ENCODE data around the gene NSG2.
"Not testable (repeated sequence)": the region's sequence is repeated elsewhere in the genome, so short reads cannot be mapped to it uniquely, and the experiment has no call there.

NSG2 gene

DNA sequence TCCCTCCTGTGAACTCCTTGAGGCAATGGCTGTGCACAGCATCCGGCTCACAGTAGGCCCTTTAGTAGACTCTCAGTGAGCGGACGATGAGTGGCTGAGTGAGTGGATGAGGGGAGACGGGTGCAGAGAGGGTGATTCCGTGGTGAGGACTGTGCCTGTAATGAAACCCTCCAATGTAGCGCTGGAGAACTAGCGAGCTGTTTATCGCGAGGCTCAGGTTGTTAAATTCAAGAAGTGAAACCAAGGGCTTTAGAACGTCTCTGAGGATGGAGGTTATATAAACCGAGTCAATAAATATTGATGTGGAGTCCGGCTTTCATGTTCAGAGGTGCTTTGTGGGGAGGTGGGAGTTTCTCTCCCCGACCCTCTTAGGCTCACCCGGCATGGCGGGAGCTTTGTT lies 53.2 kb downstream of the NSG2 start:
- H3K4me3 ChIP-seq (ENCODE audit: low read depth, low read length, poor library complexity, severe bottlenecking), result no peak overlapping the region
- no peak overlapping the region for H3K9ac ChIP-seq (ENCODE audit: low read length)
- H3K4me2 ChIP-seq (ENCODE audit: low read length), result peak overlapping the region; percentile 18; the same call in 1 of the 2 replicates
- H4K20me1 ChIP-seq (ENCODE audit: insufficient read depth, low read length), result no peaks in the 10 kb centered on the region
- no peaks in the 10 kb centered on the region for H3K9me3 ChIP-seq (ENCODE audit: low read length)
- H3K27me3 ChIP-seq (ENCODE audit: insufficient read depth, low read length), result no peaks in the 10 kb centered on the region
- no peak overlapping the region for H3K27ac ChIP-seq (ENCODE audit: low read depth, low read length, poor library complexity, severe bottlenecking)
- peaks cover 3% of the 10 kb centered on the region for H3K4me1 ChIP-seq (ENCODE audit: insufficient read depth, low read length, severe bottlenecking)
- no peaks in the 10 kb centered on the region for H3K9me2 ChIP-seq (ENCODE audit: low read depth, low read length)
- no peak for TF ChIP-seq EZH2 (IDR thresholded peaks at IDR 0.05; ENCODE audit: borderline replicate concordance, low read length)
- TF ChIP-seq, protein P1, sequence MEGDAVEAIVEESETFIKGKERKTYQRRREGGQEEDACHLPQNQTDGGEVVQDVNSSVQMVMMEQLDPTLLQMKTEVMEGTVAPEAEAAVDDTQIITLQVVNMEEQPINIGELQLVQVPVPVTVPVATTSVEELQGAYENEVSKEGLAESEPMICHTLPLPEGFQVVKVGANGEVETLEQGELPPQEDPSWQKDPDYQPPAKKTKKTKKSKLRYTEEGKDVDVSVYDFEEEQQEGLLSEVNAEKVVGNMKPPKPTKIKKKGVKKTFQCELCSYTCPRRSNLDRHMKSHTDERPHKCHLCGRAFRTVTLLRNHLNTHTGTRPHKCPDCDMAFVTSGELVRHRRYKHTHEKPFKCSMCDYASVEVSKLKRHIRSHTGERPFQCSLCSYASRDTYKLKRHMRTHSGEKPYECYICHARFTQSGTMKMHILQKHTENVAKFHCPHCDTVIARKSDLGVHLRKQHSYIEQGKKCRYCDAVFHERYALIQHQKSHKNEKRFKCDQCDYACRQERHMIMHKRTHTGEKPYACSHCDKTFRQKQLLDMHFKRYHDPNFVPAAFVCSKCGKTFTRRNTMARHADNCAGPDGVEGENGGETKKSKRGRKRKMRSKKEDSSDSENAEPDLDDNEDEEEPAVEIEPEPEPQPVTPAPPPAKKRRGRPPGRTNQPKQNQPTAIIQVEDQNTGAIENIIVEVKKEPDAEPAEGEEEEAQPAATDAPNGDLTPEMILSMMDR (IDR thresholded peaks at IDR 0.05; ENCODE audit: low read length), result no peak
- no peaks in the 10 kb centered on the region for H3K79me2 ChIP-seq (ENCODE audit: insufficient read depth, low read length)
- H3K36me3 ChIP-seq (ENCODE audit: insufficient read depth, low read length), result no peaks in the 10 kb centered on the region
- no peaks in the 10 kb centered on the region for H3F3A ChIP-seq (ENCODE audit: insufficient read depth, low read length)
- H2AFZ ChIP-seq (ENCODE audit: low read length), result no peak overlapping the region

DNA sequence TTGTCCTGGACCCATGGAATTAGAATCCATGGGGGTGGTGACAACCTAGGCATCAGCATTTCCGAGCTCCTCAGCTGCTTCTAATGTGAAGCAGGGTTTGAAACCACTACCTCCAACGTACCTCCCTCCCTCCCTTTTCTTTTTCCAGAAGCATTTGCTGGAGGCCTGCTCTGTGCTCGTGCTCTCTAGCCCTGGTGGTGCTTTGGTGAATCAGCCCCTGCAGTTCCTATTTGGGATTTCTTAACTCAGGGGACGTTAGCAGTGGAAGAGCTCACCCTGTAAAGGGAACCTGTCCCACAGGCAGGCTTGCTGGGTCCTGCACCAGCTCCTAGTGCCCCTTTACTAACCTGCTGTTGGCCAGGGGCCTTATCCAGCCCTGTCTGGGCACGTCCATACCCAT lies 55.0 kb downstream of the NSG2 start:
- H2AFZ ChIP-seq (ENCODE audit: low read length), result no peak overlapping the region
- H3K9me3 ChIP-seq (ENCODE audit: low read length), result no peaks in the 10 kb centered on the region
- H4K20me1 ChIP-seq (ENCODE audit: insufficient read depth, low read length), result no peaks in the 10 kb centered on the region
- H3K27me3 ChIP-seq (ENCODE audit: insufficient read depth, low read length), result no peaks in the 10 kb centered on the region
- no peaks in the 10 kb centered on the region for H3K36me3 ChIP-seq (ENCODE audit: insufficient read depth, low read length)
- H3K79me2 ChIP-seq (ENCODE audit: insufficient read depth, low read length), result no peaks in the 10 kb centered on the region
- H3K4me2 ChIP-seq (ENCODE audit: low read length), result no peak overlapping the region
- H3K9me2 ChIP-seq (ENCODE audit: low read depth, low read length), result no peaks in the 10 kb centered on the region
- no peak overlapping the region for H3K27ac ChIP-seq (ENCODE audit: low read depth, low read length, poor library complexity, severe bottlenecking)
- H3F3A ChIP-seq (ENCODE audit: insufficient read depth, low read length), result no peaks in the 10 kb centered on the region
- no peak overlapping the region for H3K9ac ChIP-seq (ENCODE audit: low read length)
- no peak overlapping the region for H3K4me3 ChIP-seq (ENCODE audit: low read depth, low read length, poor library complexity, severe bottlenecking)
- no peak for TF ChIP-seq EZH2 (IDR thresholded peaks at IDR 0.05; ENCODE audit: borderline replicate concordance, low read length)
- TF ChIP-seq, protein P1 (IDR thresholded peaks at IDR 0.05; ENCODE audit: low read length), result no peak
- peaks cover 3% of the 10 kb centered on the region for H3K4me1 ChIP-seq (ENCODE audit: insufficient read depth, low read length, severe bottlenecking)

DNA sequence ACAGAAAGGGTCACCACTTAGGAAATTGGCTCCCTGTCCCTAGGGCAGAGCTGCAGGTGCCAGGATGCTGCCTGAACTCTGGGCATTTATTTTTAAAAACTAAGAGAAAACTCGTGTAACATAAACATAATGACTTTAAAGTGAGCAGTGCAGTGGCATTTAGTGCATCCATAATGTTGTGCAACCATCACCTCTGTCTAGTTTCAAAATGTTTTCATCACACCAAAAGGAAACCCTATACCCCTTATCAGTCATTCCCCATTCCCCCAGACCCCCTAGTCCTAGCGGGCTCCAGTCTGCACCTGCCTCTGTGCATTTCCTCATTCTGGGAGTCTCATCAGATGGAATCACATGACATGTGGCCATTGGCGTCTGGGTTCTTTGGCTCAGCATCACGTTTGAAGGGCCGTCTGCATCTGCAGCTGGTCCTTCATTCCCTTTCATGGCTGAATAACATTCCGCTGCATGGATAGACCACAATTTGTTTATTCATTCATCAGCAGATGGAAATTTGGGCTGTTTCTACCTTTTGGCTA lies 55.8 kb downstream of the NSG2 start:
- Histone ChIP-seq H3K4me3 (ENCODE audit: low read depth, low read length, poor library complexity, severe bottlenecking) (no peak overlapping the region), H3K9ac (ENCODE audit: low read length) (no peak overlapping the region), H3K27me3 (ENCODE audit: insufficient read depth, low read length) (no peaks in the 10 kb centered on the region), H3K4me2 (ENCODE audit: low read length) (no peak overlapping the region), H3K4me1 (ENCODE audit: insufficient read depth, low read length, severe bottlenecking) (peaks cover 3% of the 10 kb centered on the region), H4K20me1 (ENCODE audit: insufficient read depth, low read length) (no peaks in the 10 kb centered on the region), H3K27ac (ENCODE audit: low read depth, low read length, poor library complexity, severe bottlenecking) (no peak overlapping the region), H3K9me2 (ENCODE audit: low read depth, low read length) (no peaks in the 10 kb centered on the region), H2AFZ (ENCODE audit: low read length) (no peak overlapping the region), H3K9me3 (ENCODE audit: low read length) (no peaks in the 10 kb centered on the region), H3F3A (ENCODE audit: insufficient read depth, low read length) (no peaks in the 10 kb centered on the region), H3K79me2 (ENCODE audit: insufficient read depth, low read length) (no peaks in the 10 kb centered on the region), H3K36me3 (ENCODE audit: insufficient read depth, low read length) (no peaks in the 10 kb centered on the region)
- TF ChIP-seq, protein P1 (IDR thresholded peaks at IDR 0.05; ENCODE audit: low read length), result no peak
- TF ChIP-seq EZH2 (IDR thresholded peaks at IDR 0.05; ENCODE audit: borderline replicate concordance, low read length), result no peak

DNA sequence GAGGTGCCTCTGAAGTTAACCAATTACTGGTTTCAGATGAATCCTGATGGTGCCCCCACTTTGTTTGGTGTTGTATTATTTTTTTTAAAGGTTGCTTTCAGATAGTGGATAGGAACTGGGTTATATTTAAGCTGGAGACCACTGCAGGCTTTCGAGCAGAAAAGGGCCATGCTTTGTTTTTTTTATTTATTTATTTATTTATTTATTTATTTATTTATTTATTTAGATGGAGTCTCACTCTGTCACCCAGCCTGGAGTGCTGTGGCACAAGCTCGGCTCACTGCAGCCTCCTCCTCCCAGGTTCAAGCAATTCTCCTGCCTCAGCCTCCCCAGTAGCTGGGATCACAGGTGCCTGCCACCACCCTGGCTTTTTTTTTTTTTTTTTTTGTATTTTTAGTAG lies 57.1 kb downstream of the NSG2 start:
- not testable (repeated sequence) for H3K9me2 ChIP-seq (ENCODE audit: low read depth, low read length); H2AFZ ChIP-seq (ENCODE audit: low read length); H3K9me3 ChIP-seq (ENCODE audit: low read length); H3K36me3 ChIP-seq (ENCODE audit: insufficient read depth, low read length); H3K9ac ChIP-seq (ENCODE audit: low read length); H3K4me2 ChIP-seq (ENCODE audit: low read length); H4K20me1 ChIP-seq (ENCODE audit: insufficient read depth, low read length); H3F3A ChIP-seq (ENCODE audit: insufficient read depth, low read length); H3K4me1 ChIP-seq (ENCODE audit: insufficient read depth, low read length, severe bottlenecking); H3K27ac ChIP-seq (ENCODE audit: low read depth, low read length, poor library complexity, severe bottlenecking); H3K79me2 ChIP-seq (ENCODE audit: insufficient read depth, low read length); H3K27me3 ChIP-seq (ENCODE audit: insufficient read depth, low read length); H3K4me3 ChIP-seq (ENCODE audit: low read depth, low read length, poor library complexity, severe bottlenecking)

All from OCI-LY1 (cell line).